ENCODE data around the gene DAPK2.
A peak's percentile ranks its signal among the peaks of the same experiment; 100 is the strongest.

The DAPK2 gene

DNA sequence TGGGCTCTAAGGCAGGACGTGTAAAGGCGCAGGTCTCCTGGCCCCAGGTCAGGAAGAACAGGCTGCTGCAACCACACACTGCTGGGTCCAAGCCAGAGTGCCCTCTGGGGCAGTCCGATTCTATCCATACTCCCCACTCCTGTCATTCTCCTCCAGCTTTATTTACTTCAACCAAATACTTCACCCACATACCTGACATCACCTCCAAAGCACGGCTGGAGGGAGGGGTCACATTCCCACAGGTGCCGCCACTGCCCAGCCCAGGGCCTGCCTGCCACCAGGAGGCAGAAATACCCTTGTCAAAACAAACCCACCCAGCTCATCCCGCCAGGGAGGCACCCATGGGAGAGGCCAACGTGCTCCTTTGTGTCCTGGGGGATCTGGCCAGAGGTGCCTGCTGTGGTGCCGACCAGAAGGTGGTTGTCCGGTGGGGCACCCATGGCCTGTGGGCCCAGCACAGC is 100.4 kb downstream of the DAPK2 start:
- H2AFZ ChIP-seq (ENCODE audit: low read depth, low read length), result 0 out of 2 replicates have a peak overlapping the region, but pooled peaks have one; percentile 81
- no peaks in the 10 kb centered on the region for H4K20me1 ChIP-seq (ENCODE audit: insufficient read depth, low read length)
- H3K4me3 ChIP-seq (ENCODE audit: low read length), result no peak overlapping the region
- H3K9me3 ChIP-seq (ENCODE audit: insufficient read depth, low read length), result no peaks in the 10 kb centered on the region
- no peaks in the 10 kb centered on the region for H3K36me3 ChIP-seq (replicated peaks; ENCODE audit: low read depth, low read length)
- peaks cover 16% of the 10 kb centered on the region for H3K4me1 ChIP-seq (ENCODE audit: low read length)
- no peaks in the 10 kb centered on the region for H3K27me3 ChIP-seq (ENCODE audit: low read depth, low read length)
- TF ChIP-seq CTCF (IDR thresholded peaks at IDR 0.05; ENCODE audit: low read depth, low read length) (no peak), EZH2phosphoT487 (IDR thresholded peaks at IDR 0.05; ENCODE audit: low read depth) (no peak)
- no peaks in the 10 kb centered on the region for H3K79me2 ChIP-seq (ENCODE audit: low read length)
- H3K4me2 ChIP-seq (ENCODE audit: low read length), result no peak overlapping the region
- H3K9ac ChIP-seq (ENCODE audit: low read length), result no peak overlapping the region
- no peak overlapping the region for H3K27ac ChIP-seq (ENCODE audit: low read length)

DNA sequence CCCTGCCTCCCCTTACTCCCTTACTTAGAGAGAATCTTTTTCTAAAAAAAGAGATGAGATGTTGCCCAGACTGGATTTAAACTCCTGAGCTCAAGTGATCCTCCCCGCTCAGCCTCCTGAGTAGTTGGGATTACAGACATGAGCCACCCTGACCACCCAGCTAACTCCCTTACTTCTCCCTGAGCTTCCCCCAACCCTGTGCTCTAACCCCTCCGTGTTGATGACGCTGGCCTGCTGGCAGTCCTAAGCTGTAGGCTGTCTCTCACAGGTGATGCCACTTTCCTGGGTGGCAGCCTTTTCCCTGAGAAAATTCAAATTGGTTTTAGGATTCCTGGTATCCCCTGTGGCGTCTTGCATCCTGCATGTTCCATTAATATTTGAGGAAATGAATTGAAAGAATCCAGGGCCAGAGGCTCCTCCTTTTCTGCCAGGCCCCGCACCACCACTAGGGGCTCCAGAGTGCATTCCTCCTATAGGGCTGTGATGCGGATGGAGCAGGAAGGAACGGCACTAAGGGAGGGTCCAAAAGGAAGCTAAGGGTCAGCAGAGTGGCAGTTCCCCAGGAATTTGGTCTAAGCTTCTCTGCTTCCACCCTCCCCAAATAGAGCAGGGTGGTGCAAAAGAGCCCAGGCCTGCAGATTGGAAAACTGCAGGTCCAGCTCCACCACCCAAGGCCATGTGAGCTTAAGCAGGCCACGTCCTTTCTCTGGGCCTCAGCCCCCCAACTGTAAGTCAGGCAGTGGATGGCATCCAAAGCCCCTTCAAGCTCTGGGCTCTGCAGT is 101.1 kb downstream of the DAPK2 start:
- TF ChIP-seq CTCF (IDR thresholded peaks at IDR 0.05; ENCODE audit: low read depth, low read length) (peak; percentile 85), EZH2phosphoT487 (IDR thresholded peaks at IDR 0.05; ENCODE audit: low read depth) (no peak)
- no peaks in the 10 kb centered on the region for H3K36me3 ChIP-seq (replicated peaks; ENCODE audit: low read depth, low read length)
- H3K9me3 ChIP-seq (ENCODE audit: insufficient read depth, low read length), result no peaks in the 10 kb centered on the region
- no peaks in the 10 kb centered on the region for H4K20me1 ChIP-seq (ENCODE audit: insufficient read depth, low read length)
- no peaks in the 10 kb centered on the region for H3K79me2 ChIP-seq (ENCODE audit: low read length)
- H3K27ac ChIP-seq (ENCODE audit: low read length), result no peak overlapping the region
- H3K4me2 ChIP-seq (ENCODE audit: low read length), result peak overlapping the region; percentile 37
- H3K27me3 ChIP-seq (ENCODE audit: low read depth, low read length), result no peaks in the 10 kb centered on the region
- peaks cover 16% of the 10 kb centered on the region for H3K4me1 ChIP-seq (ENCODE audit: low read length)
- H3K4me3 ChIP-seq (ENCODE audit: low read length), result no peak overlapping the region
- peak overlapping the region; percentile 81; the same call in 1 of the 2 replicates for H2AFZ ChIP-seq (ENCODE audit: low read depth, low read length)
- no peak overlapping the region for H3K9ac ChIP-seq (ENCODE audit: low read length)

DNA sequence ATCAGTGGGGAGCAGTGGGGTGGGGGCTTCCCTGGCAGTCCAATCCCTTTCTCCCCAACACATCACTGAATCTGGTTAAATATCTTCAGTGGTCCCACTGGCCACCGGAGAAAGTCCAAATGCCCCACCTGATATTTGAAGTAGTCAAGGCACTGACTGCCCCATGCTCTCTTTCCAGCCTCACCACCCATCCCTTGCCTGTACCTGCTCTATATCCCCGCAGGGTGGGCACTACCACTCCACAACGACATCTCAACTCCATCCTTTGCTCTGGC is 101.7 kb downstream of the DAPK2 start:
- no peaks in the 10 kb centered on the region for H3K9me3 ChIP-seq (ENCODE audit: insufficient read depth, low read length)
- TF ChIP-seq EZH2phosphoT487 (IDR thresholded peaks at IDR 0.05; ENCODE audit: low read depth) (no peak), CTCF (IDR thresholded peaks at IDR 0.05; ENCODE audit: low read depth, low read length) (no peak)
- H3K4me3 ChIP-seq (ENCODE audit: low read length), result no peak overlapping the region
- no peak overlapping the region for H3K9ac ChIP-seq (ENCODE audit: low read length)
- no peaks in the 10 kb centered on the region for H3K27me3 ChIP-seq (ENCODE audit: low read depth, low read length)
- no peaks in the 10 kb centered on the region for H4K20me1 ChIP-seq (ENCODE audit: insufficient read depth, low read length)
- no peak overlapping the region for H2AFZ ChIP-seq (ENCODE audit: low read depth, low read length)
- H3K4me2 ChIP-seq (ENCODE audit: low read length), result no peak overlapping the region
- H3K4me1 ChIP-seq (ENCODE audit: low read length), result peaks cover 20% of the 10 kb centered on the region
- H3K79me2 ChIP-seq (ENCODE audit: low read length), result no peaks in the 10 kb centered on the region
- H3K36me3 ChIP-seq (replicated peaks; ENCODE audit: low read depth, low read length), result no peaks in the 10 kb centered on the region
- H3K27ac ChIP-seq (ENCODE audit: low read length), result no peak overlapping the region

DNA sequence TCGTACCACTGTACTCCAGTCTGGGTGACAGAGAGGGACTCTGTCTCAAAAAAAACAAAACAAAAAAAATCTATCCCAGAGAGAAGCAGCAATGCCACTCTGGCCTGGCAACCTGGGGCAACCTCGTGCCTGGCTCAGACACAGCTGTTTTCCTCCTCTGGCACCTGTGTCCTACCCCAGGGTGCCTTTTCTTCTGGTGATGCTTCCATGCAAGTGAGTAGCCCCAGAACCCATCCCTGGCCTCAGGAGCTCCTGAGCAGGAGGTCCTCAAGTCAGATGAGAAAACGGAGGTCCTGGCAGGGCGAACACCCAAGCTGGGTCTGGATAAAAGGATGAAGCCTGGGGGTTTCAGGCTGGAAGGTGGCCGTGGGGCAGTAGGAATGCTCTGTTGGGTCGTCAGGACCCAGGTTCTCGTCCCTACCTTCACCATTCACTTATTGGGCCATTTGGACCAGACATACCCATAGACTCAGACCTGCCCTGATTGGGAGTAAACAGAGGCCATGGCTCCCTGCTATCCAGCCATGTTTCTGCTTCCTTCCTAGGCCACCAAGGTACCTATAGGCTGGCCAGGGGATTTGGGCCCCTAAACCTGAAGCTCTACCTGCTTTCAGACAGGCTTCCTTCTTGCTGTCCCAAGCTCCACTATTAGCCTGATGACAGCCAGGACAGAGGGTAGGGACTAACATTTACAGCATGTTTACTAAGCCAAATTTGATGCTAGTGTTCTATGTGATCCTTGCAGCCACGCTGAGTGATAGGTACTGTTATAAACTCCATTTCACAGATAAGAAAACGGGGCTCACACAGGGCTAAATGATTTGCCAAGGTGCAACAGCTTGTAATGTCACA is 102.2 kb downstream of the DAPK2 start:
- peaks cover 22% of the 10 kb centered on the region for H3K4me1 ChIP-seq (ENCODE audit: low read length)
- no peaks in the 10 kb centered on the region for H3K79me2 ChIP-seq (ENCODE audit: low read length)
- no peak overlapping the region for H2AFZ ChIP-seq (ENCODE audit: low read depth, low read length)
- H4K20me1 ChIP-seq (ENCODE audit: insufficient read depth, low read length), result no peaks in the 10 kb centered on the region
- no peak overlapping the region for H3K4me3 ChIP-seq (ENCODE audit: low read length)
- no peaks in the 10 kb centered on the region for H3K9me3 ChIP-seq (ENCODE audit: insufficient read depth, low read length)
- no peaks in the 10 kb centered on the region for H3K27me3 ChIP-seq (ENCODE audit: low read depth, low read length)
- H3K36me3 ChIP-seq (replicated peaks; ENCODE audit: low read depth, low read length), result no peaks in the 10 kb centered on the region
- no peak overlapping the region for H3K27ac ChIP-seq (ENCODE audit: low read length)
- no peak overlapping the region for H3K9ac ChIP-seq (ENCODE audit: low read length)
- no peak for TF ChIP-seq CTCF (IDR thresholded peaks at IDR 0.05; ENCODE audit: low read depth, low read length)
- H3K4me2 ChIP-seq (ENCODE audit: low read length), result no peak overlapping the region

All from OCI-LY3 (cell line).